HG03520 (cell line): ENCODE measurements around the gene ZNF785.
"Not testable (repeated sequence)": the region's sequence is repeated elsewhere in the genome, so short reads cannot be mapped to it uniquely, and the experiment has no call there.

Source experiments
- ATAC-seq: cut with Tn5 transposase; IDR thresholded peaks from one replicate; pipeline ENCODE4 v1.9.1; 2021; ENCODE audit warnings: mild to moderate bottlenecking, moderate library complexity; ENCODE audit not compliant: unreplicated experiment

ZNF785 gene

GRCh38 chr16:30585400-30586191 lies at the start of gene ZNF785:
Gene ZNF785 (minus strand): TSS chr16:30585697. CDS start chr16:30585611, 86 bp downstream.
- peak; percentile 81 for ATAC-seq

GRCh38 chr16:30633526-30633925 lies 48.0 kb upstream of the ZNF785 start:
- ATAC-seq, result no peak

DNA sequence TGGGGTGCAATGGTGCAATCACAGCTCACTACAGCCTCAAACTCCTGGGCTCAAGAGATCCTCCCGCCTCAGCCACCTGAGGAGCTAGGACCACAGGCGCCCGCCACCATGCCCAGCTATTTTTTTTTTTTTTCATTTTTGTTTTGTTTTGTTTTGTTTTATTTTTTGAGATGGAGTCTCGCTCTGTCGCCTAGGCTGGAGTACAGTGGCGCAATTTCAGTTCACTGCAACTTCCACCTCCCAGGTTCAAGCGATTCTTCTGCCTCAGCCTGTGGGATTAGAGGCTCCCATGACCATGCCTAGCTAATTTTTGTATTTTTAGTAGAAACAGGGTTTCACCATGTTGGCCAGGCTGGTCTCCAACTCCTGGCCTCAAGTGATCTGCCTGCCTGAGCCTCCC lies 47.0 kb upstream of the ZNF785 start:
- ATAC-seq, result not testable (repeated sequence)

DNA sequence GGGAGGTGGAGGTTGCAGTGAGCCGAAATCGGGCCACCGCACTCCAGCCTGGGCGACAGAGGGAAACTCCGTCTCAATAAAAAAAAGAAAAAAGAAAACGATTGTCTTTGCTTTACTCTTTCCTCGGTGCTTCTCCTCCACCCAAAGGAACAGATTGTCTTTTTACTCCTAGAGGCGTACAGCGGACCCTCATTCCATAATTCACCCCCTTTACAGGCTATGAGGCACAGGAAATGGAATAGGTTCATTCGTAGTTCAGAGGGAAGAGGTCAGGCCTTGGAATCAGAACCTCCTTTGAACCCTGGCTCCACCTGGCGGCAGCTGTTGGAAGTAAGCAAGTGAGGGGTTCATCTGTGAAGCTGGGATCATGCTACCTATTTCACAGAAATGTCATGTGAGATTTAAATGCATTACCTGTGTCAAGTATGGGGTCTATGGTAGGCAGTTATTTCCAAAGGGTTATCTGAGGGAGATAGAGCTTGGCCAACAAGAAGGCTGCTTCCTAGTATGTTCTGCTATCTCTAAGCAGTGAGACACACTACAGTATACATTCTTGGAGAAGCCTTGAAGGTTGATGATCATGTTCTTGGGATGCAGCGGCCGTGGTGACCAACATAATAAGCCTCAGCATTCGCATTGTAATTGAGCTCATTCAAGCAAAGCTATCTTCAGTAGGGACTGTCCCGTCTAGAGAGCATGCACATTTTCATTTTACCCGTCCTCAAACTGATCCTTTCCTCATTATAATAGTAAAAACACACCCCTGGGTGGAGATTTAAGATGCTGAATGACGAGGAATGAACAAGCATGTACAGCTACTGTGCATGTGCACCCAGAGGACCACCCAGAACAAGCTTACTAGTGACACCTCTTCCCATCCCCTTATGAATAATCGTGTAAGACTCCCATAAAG lies 43.4 kb upstream of the ZNF785 start:
- no peak for ATAC-seq

GRCh38 chr16:30626236-30626635 lies 40.7 kb upstream of the ZNF785 start:
- no peak for ATAC-seq

- ATAC-seq, result no peak
These were observed 38.2 kb upstream of the ZNF785 start for GRCh38 chr16:30623536-30624283.

GRCh38 chr16:30622455-30623032 lies 37.0 kb upstream of the ZNF785 start:
- no peak for ATAC-seq

GRCh38 chr16:30621765-30622164 lies 36.3 kb upstream of the ZNF785 start:
- no peak for ATAC-seq

- no peak for ATAC-seq
These were observed 34.7 kb upstream of the ZNF785 start for GRCh38 chr16:30620169-30620568.

DNA sequence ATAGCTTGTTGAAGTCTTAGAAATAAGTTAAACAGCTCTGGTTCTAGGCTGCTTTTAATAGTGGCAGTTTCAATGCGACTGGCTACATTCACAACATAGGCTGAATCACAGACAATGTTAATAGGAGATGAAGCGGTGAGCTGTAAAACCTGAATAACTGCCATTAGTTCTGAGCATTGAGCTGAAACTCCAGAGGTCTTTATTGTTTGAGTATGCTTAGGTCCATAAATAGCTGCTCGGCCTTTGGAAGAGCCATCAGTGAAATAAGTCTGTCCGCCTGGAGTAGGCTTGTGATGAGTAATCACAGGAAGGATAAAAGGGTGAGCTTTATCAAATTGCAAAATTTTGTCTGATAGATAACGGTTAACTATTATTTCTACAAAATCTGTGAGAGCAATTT lies 34.1 kb upstream of the ZNF785 start:
- no peak for ATAC-seq

GRCh38 chr16:30619202-30619601 lies 33.7 kb upstream of the ZNF785 start:
- no peak for ATAC-seq

DNA sequence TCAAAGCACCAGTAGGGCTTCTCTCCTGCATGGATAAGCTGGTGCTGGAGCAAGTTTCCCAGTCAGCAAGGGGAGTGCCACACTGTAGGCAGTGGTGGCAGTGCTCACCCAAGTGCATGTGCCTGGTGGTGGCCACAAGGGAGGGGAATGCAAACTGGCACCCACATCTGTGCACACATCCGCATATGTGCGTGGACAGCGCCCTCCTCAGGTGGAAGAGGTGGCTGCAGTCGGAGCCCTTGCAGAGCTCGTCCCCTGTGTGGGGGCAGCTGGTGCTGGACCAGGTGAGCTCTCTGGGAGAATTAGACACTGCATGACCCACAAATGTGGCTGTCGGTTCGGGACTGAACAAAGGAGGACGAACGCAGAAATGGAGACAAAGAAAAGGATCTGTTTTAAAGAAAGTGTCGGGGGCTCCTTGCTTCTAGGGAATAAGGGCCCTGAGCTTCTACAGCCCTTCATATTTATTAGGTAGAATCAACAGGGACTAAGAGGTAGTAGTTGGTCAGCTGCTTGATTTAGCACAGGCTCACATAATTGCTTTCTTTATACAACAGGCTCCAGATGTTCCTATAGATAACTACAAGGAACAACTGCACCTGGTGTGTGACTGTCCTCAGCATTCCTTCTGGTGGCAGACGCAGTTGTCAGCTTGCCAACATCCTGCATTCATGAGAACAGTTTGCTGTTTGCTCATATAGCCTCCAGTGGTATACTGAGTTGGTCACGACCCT lies 30.0 kb upstream of the ZNF785 start:
- ATAC-seq, result no peak

GRCh38 chr16:30609926-30610839 lies 24.7 kb upstream of the ZNF785 start, which contains the start of gene ZNF689:
Gene ZNF689 (minus strand): TSS chr16:30610389. CDS start chr16:30610041, 348 bp downstream.
- peak; percentile 85 for ATAC-seq

DNA sequence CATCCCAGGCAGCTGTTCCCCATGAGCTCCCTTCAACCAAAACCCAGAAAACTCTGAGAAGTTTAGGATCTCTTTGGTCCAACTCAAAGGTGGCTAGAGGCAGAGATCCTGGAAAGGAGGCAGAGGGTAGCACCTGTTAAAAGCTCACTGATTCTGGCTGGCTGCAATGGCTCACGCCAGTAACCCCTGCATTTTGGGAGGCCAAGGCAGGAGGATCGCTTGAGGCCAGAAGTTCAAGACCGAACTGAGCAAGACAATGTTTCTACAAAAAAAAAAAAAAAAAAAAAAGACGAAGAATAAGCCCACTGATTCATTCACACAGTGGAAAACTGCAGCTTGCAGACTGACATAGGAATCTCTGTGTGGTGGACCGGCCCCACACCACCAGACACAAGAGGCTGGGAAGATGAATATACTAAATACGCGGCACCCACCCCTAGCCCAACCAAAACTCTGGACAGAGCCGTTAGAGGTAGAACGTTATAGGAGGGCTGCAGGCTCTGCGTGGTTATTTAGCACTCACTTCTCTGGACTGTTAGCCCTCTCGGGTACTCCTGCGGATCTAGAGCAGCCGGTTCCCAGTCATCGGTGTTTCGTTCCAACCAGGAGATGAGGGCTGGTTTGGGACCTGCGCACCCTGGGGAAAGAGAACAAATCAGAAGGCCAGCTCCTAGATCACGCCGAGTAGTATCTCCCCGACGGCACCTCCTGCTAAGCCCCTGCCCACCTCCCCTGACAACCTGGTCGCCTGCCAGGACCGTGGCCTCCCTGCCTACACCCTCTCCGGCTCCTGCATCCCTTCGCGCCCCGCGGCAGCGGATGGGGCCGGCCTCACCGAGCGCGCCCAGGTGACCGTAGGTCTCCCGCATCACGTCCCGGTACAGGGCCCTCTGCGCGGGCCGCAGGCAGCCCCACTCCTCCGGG lies 23.8 kb upstream of the ZNF785 start:
- peak; percentile 23 for ATAC-seq

- ATAC-seq, result no peak
These were observed 20.5 kb upstream of the ZNF785 start for GRCh38 chr16:30606004-30606403.

DNA sequence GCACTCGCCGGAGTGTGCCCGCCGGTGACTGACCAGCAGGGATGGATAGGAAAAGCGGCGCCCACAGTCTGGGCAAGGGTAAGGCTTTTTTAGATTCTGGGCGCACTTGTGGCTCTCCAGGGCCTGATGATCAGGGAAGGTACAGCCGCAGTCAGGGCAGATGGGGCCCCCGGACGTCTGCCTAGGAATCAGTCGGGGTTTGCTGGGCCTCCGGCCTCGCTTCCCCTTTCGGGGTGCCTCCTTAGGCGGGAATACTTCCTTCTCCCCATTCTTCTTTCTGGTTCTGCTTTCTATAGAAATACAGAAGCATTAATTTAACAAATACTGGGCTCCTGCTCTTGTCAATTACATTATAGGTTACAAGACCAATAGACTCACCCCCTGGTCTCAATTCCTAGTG lies 19.7 kb upstream of the ZNF785 start:
- ATAC-seq, result no peak

DNA sequence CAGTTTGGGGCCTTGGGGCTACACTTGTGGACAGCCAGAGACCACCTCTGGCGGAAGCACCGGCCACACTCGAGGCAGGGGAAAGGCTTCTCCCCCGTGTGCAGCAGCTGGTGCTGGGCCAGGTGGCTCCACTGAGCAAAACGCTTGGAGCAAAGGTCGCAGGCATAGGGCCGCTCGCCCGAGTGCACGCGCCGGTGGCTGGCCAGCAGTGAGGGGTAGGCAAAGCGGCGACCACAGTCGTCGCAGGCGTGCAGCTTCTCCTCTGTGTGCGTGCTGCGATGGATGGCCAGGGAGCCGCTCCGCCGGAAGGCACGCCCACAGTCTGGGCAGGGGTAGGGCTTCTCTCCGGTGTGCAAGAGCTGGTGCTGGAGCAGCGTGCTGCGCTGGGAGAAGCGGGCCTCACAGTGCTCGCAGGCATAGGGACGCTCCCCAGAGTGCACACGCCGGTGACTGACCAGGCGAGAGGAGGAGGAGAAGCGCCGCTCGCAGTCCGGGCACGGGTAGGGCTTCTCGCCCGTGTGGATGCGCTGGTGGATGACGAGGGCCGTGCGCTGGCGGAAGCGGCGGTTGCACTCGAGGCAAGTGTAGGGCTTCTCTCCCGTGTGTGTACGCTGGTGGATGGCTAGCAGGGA lies 18.9 kb upstream of the ZNF785 start:
- ATAC-seq, result no peak

DNA sequence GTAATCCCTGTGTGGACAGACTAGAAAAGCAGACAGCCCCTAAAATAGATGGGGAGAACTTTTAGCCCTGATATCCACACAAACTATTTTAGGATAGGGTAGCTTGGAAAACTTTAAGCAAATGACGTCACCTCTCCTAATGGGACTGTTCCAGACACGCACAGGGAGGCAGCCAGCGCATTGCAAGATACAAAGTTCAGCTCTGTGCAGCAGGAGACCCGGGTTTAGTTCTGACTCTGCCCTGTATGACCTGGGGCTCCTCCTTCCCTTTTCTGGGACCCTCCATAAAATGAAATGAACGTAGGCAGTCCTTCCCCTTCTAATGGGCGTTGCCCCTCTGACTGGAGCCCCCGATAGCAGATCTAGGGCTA lies 18.4 kb upstream of the ZNF785 start:
- no peak for ATAC-seq
